GM23338 (cell line): ENCODE measurements around the gene ECPAS. TPM values are rescaled to one million over a fixed set of nuclear protein-coding genes. Genes with fewer than 3 reads are reported as not detected.
"Not testable (repeated sequence)": the region's sequence is repeated elsewhere in the genome, so short reads cannot be mapped to it uniquely, and the experiment has no call there.

ENCODE experiments used
- ATAC-seq: fragments of 200-7000 bp; cut with Tn5 transposase; 3 replicates; pipeline ENCODE4 v1.9.1; 2020
- DNase-seq: peaks from one replicate; pipeline ENCODE4 v3.0.0-alpha.2; 2015; ENCODE audit warnings: low spot score
- H2AFZ ChIP-seq: fragments of 200-600 bp; sonication (generic); 2 replicates; pipeline ENCODE4 v1.8.0; 2016; ENCODE audit warnings: antibody characterized with exemption, mild to moderate bottlenecking, moderate library complexity
- H3F3A ChIP-seq: fragments of 200-600 bp; sonication (generic); replicated peaks from 2 replicates; pipeline ENCODE4 v1.8.0; 2017; ENCODE audit warnings: antibody characterized with exemption, mixed run types, low read depth
- H3K27ac ChIP-seq: fragments of 200-600 bp; sonication (generic); 2 replicates; pipeline ENCODE4 v1.6.1; 2016; ENCODE audit warnings: low read depth
- H3K27me3 ChIP-seq: fragments of 200-600 bp; sonication (generic); 2 replicates; pipeline ENCODE4 v1.8.0; 2016; ENCODE audit warnings: mild to moderate bottlenecking, mixed run types, moderate library complexity; ENCODE audit not compliant: insufficient read depth
- H3K36me3 ChIP-seq: fragments of 200-600 bp; sonication (generic); 2 replicates; pipeline ENCODE4 v1.8.0; 2016; ENCODE audit warnings: mild to moderate bottlenecking; ENCODE audit not compliant: insufficient read depth
- H3K4me1 ChIP-seq: fragments of 200-600 bp; sonication (generic); 2 replicates; pipeline ENCODE4 v1.8.0; 2016; ENCODE audit warnings: mild to moderate bottlenecking, moderate library complexity; ENCODE audit not compliant: insufficient read depth
- H3K4me2 ChIP-seq: fragments of 200-600 bp; sonication (generic); 2 replicates; pipeline ENCODE4 v1.7.1; 2017; ENCODE audit warnings: mixed run types
- H3K4me3 ChIP-seq: fragments of 200-600 bp; sonication (generic); 2 replicates; pipeline ENCODE4 v1.6.1; 2016; ENCODE audit warnings: mixed run types
- H3K79me2 ChIP-seq: fragments of 200-600 bp; sonication (generic); replicated peaks from 2 replicates; pipeline ENCODE4 v1.8.0; 2017; ENCODE audit warnings: mild to moderate bottlenecking; ENCODE audit not compliant: insufficient read depth
- H3K9me2 ChIP-seq: fragments of 200-600 bp; sonication (generic); 2 replicates; pipeline ENCODE4 v1.8.0; 2017; ENCODE audit not compliant: insufficient read depth
- H4K20me1 ChIP-seq: fragments of 200-600 bp; sonication (generic); replicated peaks from 2 replicates; pipeline ENCODE4 v1.8.0; 2017; ENCODE audit warnings: mild to moderate bottlenecking; ENCODE audit not compliant: insufficient read depth
- H3K27ac Mint-ChIP-seq: 2 replicates; pipeline ENCODE4 v1.8.0; 2020; ENCODE audit warnings: inconsistent platforms, mild to moderate bottlenecking, moderate library complexity, mixed read lengths
- H3K27me3 Mint-ChIP-seq: 3 replicates; pipeline ENCODE4 v1.8.0; 2022; ENCODE audit warnings: low read depth, mild to moderate bottlenecking, moderate library complexity, mixed read lengths, inconsistent platforms; ENCODE audit not compliant: insufficient read depth, poor library complexity
- H3K36me3 Mint-ChIP-seq: 3 replicates; pipeline ENCODE4 v1.8.0; 2021; ENCODE audit warnings: low read depth, mild to moderate bottlenecking, inconsistent platforms, moderate library complexity, mixed read lengths
- H3K4me1 Mint-ChIP-seq: 3 replicates; pipeline ENCODE4 v1.8.0; 2020; ENCODE audit warnings: mild to moderate bottlenecking, inconsistent platforms, mixed read lengths
- H3K4me3 Mint-ChIP-seq: 3 replicates; pipeline ENCODE4 v1.8.0; 2021; ENCODE audit warnings: moderate library complexity, mild to moderate bottlenecking, inconsistent platforms, mixed read lengths
- H3K9me3 Mint-ChIP-seq: 3 replicates; pipeline ENCODE4 v1.8.0; 2020; ENCODE audit warnings: moderate library complexity, mild to moderate bottlenecking, inconsistent platforms, mixed read lengths
- CREB1 ChIP-seq: fragments of 250-450 bp; sonication (Bioruptor Pico); IDR thresholded peaks from 2 replicates; pipeline ENCODE4 v1.5.0; 2020; ENCODE audit warnings: low read depth, mild to moderate bottlenecking, moderate library complexity
- EZH2phosphoT487 ChIP-seq: fragments of 200-600 bp; sonication (generic); IDR thresholded peaks from one replicate; pipeline ENCODE4 v1.8.1; 2018; ENCODE audit warnings: antibody characterized with exemption; ENCODE audit not compliant: unreplicated experiment
- JUNB ChIP-seq: IDR thresholded peaks from one replicate; pipeline ENCODE4 v1.6.1; 2016; ENCODE audit warnings: antibody characterized with exemption; ENCODE audit not compliant: unreplicated experiment
- NANOG ChIP-seq: IDR thresholded peaks from 2 replicates; pipeline ENCODE4 v1.6.1; 2016; ENCODE audit warnings: antibody characterized with exemption, borderline replicate concordance
- POLR2AphosphoS5 ChIP-seq: IDR thresholded peaks from 2 replicates; pipeline ENCODE4 v1.6.1; 2016; ENCODE audit warnings: antibody characterized with exemption, low read depth
- STAT1 ChIP-seq: IDR thresholded peaks from one replicate; pipeline ENCODE4 v1.6.1; 2016; ENCODE audit warnings: antibody characterized with exemption; ENCODE audit not compliant: unreplicated experiment
- ZNF114 ChIP-seq: fragments of 250-450 bp; sonication (Bioruptor Pico); IDR thresholded peaks from 2 replicates; pipeline ENCODE4 v1.5.0; 2020; ENCODE audit warnings: mild to moderate bottlenecking, moderate library complexity
- ZNF331 ChIP-seq: fragments of 250-450 bp; sonication (Bioruptor Pico); IDR thresholded peaks from 2 replicates; pipeline ENCODE4 v1.5.0; 2020; ENCODE audit warnings: low read depth, mild to moderate bottlenecking, moderate library complexity
- polyA plus RNA-seq: library from polyadenylated mRNA; unstranded; fragments of >200 nt; fragmentation: Nextera tagmentation; extraction: Ambion mirVana; gene quantifications from 2 replicates; pipeline ENCODE4 v1.2.1, GENCODE V29; 2016
- total RNA-seq: library from RNA; depleted of rRNA; stranded (reverse); fragments of >200 nt; shearing (Covaris generic); gene quantifications from 2 replicates; pipeline ENCODE4 v1.2.3, GENCODE V29; 2014
- TF ChIP-seq, protein P1 (sequence below), 2 experiments: fragments of 200-600 bp in 1 of 2; sonication (generic) in 1 of 2; conservative IDR thresholded peaks; 2 replicates each; pipeline versions ENCODE4 v1.5.1 to v1.6.1; 2016 to 2017; ENCODE audit warnings: antibody characterized with exemption in 2 of 2, low read depth in 2 of 2, mild to moderate bottlenecking in 2 of 2, moderate library complexity in 1 of 2

The ECPAS gene
- total and polyA plus RNA-seq, 2 experiments from 2014 or later = 51.4 to 104 TPM

DNA sequence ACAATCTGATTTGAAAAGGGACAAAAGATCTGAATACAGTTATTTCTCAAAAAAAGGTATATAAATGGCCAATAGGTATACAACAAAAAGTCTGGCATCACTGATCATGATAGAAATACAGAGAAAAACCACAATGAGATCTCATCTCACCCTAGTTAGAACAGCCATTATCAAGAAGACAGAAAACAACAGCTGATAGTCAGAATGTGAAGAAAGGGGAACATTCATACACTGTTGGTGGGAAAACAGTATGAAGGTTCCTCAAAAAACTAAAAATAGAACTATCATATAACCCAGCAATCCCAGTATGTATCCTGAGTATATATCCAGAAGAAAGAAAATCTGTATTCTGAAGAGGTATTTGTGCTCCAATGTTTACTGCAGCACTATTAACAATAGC lies 78.5 kb downstream of the ECPAS start:
- peaks cover 10% of the 10 kb centered on the region for H3K4me1 ChIP-seq
- no peak overlapping the region for H3K27ac ChIP-seq
- peaks cover 8% of the 10 kb centered on the region for H3K27me3 Mint-ChIP-seq
- H3K27ac Mint-ChIP-seq = no peak overlapping the region
- H3F3A ChIP-seq = no peaks in the 10 kb centered on the region
- H3K36me3 Mint-ChIP-seq = peaks cover 95% of the 10 kb centered on the region
- H2AFZ ChIP-seq = no peak overlapping the region
- DNase-seq (no peak), ATAC-seq (no peak)
- no peaks in the 10 kb centered on the region for H3K9me2 ChIP-seq
- peaks cover 21% of the 10 kb centered on the region; the same call in 2 of the 3 replicates for H3K4me1 Mint-ChIP-seq
- H3K79me2 ChIP-seq = peaks cover 28% of the 10 kb centered on the region
- H3K4me3 ChIP-seq = no peak overlapping the region
- no peak overlapping the region for H3K4me3 Mint-ChIP-seq
- peaks cover 36% of the 10 kb centered on the region for H3K9me3 Mint-ChIP-seq
- H3K36me3 ChIP-seq = peaks cover 40% of the 10 kb centered on the region
- H4K20me1 ChIP-seq = no peaks in the 10 kb centered on the region
- TF ChIP-seq JUNB = no peak
- no peak for TF ChIP-seq EZH2phosphoT487
- TF ChIP-seq, protein P1, sequence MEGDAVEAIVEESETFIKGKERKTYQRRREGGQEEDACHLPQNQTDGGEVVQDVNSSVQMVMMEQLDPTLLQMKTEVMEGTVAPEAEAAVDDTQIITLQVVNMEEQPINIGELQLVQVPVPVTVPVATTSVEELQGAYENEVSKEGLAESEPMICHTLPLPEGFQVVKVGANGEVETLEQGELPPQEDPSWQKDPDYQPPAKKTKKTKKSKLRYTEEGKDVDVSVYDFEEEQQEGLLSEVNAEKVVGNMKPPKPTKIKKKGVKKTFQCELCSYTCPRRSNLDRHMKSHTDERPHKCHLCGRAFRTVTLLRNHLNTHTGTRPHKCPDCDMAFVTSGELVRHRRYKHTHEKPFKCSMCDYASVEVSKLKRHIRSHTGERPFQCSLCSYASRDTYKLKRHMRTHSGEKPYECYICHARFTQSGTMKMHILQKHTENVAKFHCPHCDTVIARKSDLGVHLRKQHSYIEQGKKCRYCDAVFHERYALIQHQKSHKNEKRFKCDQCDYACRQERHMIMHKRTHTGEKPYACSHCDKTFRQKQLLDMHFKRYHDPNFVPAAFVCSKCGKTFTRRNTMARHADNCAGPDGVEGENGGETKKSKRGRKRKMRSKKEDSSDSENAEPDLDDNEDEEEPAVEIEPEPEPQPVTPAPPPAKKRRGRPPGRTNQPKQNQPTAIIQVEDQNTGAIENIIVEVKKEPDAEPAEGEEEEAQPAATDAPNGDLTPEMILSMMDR (conservative IDR thresholded peaks at IDR 0.05; ENCODE audit: low read depth in 2 of 2) = no peak
- no peak for TF ChIP-seq ZNF331
- no peak for TF ChIP-seq NANOG
- no peak overlapping the region for H3K4me2 ChIP-seq
- no peaks in the 10 kb centered on the region for H3K27me3 ChIP-seq

DNA sequence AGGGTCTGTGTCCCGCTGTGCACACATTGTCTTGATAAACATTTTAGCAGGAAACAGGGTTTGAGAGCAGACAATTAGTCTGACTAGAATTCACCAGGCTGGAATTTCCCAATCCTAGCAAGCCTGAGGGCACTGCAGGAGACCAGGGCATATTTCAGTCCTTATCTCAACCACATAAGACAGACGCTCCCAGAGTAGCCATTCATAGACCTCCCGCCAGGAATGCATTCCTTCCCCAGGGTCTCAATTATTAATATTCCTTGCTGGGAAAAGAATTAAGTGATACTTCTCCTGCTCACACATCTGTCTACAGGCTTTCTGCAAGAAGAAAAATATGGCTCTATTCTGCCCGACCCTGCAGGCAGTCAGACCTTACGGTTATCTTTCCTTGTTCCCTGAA lies 82.7 kb downstream of the ECPAS start:
- H3K36me3 Mint-ChIP-seq = peaks cover 92% of the 10 kb centered on the region
- not testable (repeated sequence) for H4K20me1 ChIP-seq, H3K9me2 ChIP-seq, H3K27me3 ChIP-seq, H3K4me3 Mint-ChIP-seq, H3K4me1 ChIP-seq, H2AFZ ChIP-seq, H3K27me3 Mint-ChIP-seq, ATAC-seq, H3K4me3 ChIP-seq, H3K4me2 ChIP-seq, H3F3A ChIP-seq
- peak; percentile 22 for DNase-seq
- peak overlapping the region; percentile 62; the same call in 1 of the 2 replicates for H3K27ac Mint-ChIP-seq
- H3K79me2 ChIP-seq = peaks cover 40% of the 10 kb centered on the region
- H3K27ac ChIP-seq = peak overlapping the region; percentile 42; the same call in 1 of the 2 replicates
- peaks cover 44% of the 10 kb centered on the region for H3K9me3 Mint-ChIP-seq
- H3K4me1 Mint-ChIP-seq = peaks cover 14% of the 10 kb centered on the region; the same call in 2 of the 3 replicates
- H3K36me3 ChIP-seq = peaks cover 43% of the 10 kb centered on the region

DNA sequence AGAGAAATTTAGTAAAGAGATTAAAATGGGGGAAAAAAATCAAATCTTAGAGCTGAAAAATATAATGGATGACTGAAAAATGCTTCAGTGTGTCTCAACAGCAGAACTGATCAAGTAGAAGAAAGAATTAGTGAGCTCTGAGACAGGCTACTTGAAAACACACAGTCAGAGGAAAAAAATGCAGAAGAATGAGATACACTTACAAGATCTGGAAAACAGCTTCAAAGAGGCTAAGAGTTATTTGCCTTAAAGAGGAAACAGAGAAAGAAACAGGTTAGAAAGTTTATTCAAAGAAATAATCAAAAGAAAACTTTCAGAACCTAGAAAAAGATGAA lies 83.7 kb downstream of the ECPAS start:
- H3K27me3 ChIP-seq = no peaks in the 10 kb centered on the region
- H3K4me3 Mint-ChIP-seq = no peak overlapping the region
- no peak for ATAC-seq
- TF ChIP-seq EZH2phosphoT487 (no peak), NANOG (no peak), CREB1 (no peak), STAT1 (no peak), ZNF114 (no peak), POLR2AphosphoS5 (no peak), ZNF331 (no peak), JUNB (no peak)
- TF ChIP-seq, protein P1 (conservative IDR thresholded peaks at IDR 0.05; ENCODE audit: low read depth in 2 of 2) = no peak

More for the DNA sequence above, 83.7 kb downstream of the ECPAS start:
- no peak overlapping the region for H3K27ac Mint-ChIP-seq
- Histone ChIP-seq H2AFZ (no peak overlapping the region), H3K27ac (peak overlapping the region; percentile 40; the same call in 1 of the 2 replicates), H3K36me3 (peaks cover 43% of the 10 kb centered on the region; the same call in 1 of the 2 replicates), H3F3A (no peaks in the 10 kb centered on the region), H3K4me3 (no peak overlapping the region), H3K4me1 (no peaks in the 10 kb centered on the region; the same call in 1 of the 2 replicates), H3K79me2 (peaks cover 33% of the 10 kb centered on the region), H4K20me1 (no peaks in the 10 kb centered on the region), H3K9me2 (no peaks in the 10 kb centered on the region), H3K4me2 (no peak overlapping the region)
- peaks cover 14% of the 10 kb centered on the region; the same call in 2 of the 3 replicates for H3K4me1 Mint-ChIP-seq
- no peak for DNase-seq
- peaks cover 9% of the 10 kb centered on the region for H3K27me3 Mint-ChIP-seq
- peaks cover 90% of the 10 kb centered on the region for H3K36me3 Mint-ChIP-seq
- peaks cover 44% of the 10 kb centered on the region for H3K9me3 Mint-ChIP-seq
